HTR-8/SVneo (cell line): ENCODE data around the gene CAPN12.

Source experiments
- DNase-seq: peaks from one replicate; pipeline ENCODE4 v3.0.0; 2011; ENCODE audit warnings: low spot score, mixed read lengths; ENCODE audit not compliant: insufficient read length
- FAIRE-seq: peaks from 2 replicates; lab custom pipeline; 2011; peaks lifted over from hg19 to GRCh38; lab: Jason Lieb, UNC

CAPN12 gene

DNA sequence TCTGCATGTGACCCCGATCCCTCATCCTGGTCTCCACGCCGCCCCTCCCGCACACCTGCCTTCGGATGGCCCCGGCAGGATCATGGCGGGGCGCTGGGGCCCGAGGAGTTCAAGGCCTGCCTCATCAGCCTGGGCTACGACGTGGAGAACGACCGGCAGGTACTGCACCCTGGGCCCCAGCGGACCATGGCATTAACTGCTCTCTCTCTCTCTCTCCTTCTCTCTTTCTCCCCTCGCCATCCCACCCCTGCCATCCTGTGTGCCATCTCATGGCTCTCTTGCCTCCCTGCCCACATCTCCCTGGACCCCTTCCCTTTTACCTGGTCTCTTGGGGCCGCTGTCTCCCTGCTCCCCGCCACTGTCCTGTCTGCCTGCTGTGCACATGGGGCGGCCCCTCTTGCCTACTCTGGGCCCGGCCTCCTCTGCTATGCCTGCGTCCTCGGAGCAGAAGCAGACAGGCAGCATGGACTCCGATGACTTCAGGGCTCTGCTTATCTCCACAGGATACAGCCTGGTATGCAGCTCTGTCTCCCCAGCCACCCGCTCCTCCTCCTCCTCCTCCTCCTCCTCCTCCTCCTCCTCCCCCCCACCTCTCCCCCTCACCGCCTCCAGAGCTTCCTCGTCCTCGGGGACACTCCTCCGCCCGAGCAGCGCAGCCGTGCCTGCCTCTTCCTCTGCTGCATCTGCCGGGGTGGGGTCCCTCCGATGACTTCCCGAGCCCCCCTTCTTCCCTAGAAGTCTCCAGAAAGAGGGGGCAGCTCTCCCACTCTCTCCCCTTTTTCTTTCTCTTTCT lies 16.2 kb downstream of the CAPN12 start:
- no peak for FAIRE-seq
- DNase-seq, result no peak

- no peak for FAIRE-seq
- DNase-seq, result no peak
These were observed 16.9 kb downstream of the CAPN12 start for GRCh38 chr19:38727306-38727867.

DNA sequence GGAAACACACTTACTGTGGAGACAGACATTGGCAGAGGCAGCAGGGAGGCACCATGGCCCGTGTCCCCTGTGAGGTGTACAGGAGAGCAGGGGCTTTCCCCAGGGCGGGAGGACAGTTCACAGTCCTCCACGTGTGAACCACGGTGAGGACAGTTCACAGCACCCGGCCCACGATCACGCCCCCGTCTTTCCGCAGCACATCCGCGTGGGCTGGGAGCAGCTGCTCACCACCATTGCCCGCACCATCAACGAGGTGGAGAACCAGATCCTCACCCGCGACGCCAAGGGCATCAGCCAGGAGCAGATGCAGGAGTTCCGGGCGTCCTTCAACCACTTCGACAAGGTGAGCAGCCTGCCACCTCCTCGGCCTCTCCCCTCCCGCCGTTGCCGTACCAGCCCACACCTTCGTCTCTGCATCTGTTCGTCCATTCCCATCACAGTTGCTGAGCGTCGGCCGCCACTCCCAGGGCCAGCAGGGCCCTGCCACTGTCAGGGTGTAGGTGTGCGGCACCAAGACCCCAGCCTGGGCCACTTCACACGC lies 17.4 kb downstream of the CAPN12 start:
- FAIRE-seq, result no peak
- no peak for DNase-seq

- DNase-seq (no peak), FAIRE-seq (no peak)
These were observed 18.0 kb downstream of the CAPN12 start for GRCh38 chr19:38726284-38726673.

GRCh38 chr19:38725469-38726283 lies 18.6 kb downstream of the CAPN12 start:
- no peak for DNase-seq
- no peak for FAIRE-seq

DNA sequence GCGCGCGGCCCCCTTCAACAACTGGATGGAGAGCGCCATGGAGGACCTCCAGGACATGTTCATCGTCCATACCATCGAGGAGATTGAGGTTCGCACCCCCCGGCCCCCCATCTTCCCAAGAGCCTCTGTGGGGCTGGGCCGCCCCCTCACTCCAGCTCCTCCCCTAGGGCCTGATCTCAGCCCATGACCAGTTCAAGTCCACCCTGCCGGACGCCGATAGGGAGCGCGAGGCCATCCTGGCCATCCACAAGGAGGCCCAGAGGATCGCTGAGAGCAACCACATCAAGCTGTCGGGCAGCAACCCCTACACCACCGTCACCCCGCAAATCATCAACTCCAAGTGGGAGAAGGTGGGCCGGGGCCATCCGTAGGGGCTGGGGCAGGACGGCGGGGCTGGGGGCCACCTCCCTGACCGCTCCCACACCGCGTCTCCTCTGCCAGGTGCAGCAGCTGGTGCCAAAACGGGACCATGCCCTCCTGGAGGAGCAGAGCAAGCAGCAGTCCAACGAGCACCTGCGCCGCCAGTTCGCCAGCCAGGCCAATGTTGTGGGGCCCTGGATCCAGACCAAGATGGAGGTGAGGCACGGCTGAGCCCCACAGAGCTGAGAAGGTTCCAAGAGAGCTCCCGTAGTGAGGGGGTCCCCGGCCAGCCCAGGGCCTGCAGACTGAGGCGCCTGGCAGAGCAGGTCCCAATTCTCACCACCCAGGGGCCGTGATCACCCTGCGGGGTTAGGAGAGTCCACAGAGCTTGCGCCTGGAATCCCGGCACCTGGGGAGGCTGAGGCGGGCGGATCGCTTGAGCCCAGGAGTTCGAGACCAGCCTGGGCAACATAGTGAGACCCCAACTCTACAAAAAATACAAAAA lies 20.1 kb downstream of the CAPN12 start:
- FAIRE-seq (no peak), DNase-seq (no peak)

GRCh38 chr19:38723606-38723965 lies 20.7 kb downstream of the CAPN12 start:
- FAIRE-seq (no peak), DNase-seq (no peak)

GRCh38 chr19:38722947-38723605 lies 21.2 kb downstream of the CAPN12 start:
- no peak for FAIRE-seq
- no peak for DNase-seq

- DNase-seq, result no peak
- no peak for FAIRE-seq
These were observed 22.1 kb downstream of the CAPN12 start for GRCh38 chr19:38721979-38722773.

DNA sequence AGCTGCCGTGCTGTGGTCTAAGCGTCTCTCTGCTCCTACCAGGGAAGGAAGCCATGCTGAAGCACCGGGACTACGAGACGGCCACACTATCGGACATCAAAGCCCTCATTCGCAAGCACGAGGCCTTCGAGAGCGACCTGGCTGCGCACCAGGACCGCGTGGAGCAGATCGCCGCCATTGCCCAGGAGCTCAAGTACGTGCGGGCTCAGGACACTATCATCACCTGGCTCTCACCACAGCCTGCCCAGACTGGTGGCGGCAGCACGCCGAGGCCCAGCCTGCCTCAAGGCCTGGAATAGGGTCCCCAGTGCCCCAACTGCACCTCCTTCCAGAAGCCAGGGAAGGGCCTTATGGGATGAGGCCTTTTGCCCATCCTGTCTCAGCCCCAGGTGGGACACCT lies 22.8 kb downstream of the CAPN12 start:
- DNase-seq, result no peak
- no peak for FAIRE-seq

DNA sequence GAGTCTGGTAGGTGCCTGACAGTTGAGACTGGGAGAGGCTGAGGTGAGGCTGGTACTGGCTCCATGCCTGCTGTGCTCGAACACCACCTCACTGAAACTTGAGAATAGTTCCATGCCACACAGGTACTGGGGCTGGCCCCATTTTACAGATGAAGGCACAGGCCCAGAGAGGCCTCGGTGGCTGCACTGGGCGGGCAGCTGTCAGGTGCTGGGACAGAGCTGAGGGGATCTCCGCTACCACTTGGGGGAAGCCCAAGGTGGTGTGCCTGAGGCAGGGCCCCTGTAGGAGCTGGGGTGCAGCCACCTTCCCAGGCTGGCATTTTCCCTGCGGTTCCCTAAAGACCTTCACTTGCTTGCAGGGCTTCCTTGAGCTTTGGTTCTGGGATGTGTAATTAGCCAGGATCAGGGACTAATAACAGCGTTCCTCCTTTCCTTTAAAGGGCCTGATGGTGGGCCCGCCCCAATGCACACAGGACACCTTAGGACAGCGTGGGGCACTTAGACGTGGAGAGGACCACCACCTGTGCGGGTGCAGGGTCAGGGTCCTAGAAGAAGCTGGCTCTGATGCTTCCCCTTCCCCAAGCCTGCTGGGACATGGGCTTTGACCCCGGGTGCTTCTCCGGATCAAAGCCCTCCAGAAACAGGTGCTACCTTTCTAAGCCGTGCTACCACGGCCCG lies 23.6 kb downstream of the CAPN12 start:
- FAIRE-seq (no peak), DNase-seq (no peak)

GRCh38 chr19:38719761-38720558 lies 24.3 kb downstream of the CAPN12 start:
- no peak for FAIRE-seq
- no peak for DNase-seq

GRCh38 chr19:38718747-38719543 lies 25.3 kb downstream of the CAPN12 start:
- FAIRE-seq (no peak), DNase-seq (no peak)

DNA sequence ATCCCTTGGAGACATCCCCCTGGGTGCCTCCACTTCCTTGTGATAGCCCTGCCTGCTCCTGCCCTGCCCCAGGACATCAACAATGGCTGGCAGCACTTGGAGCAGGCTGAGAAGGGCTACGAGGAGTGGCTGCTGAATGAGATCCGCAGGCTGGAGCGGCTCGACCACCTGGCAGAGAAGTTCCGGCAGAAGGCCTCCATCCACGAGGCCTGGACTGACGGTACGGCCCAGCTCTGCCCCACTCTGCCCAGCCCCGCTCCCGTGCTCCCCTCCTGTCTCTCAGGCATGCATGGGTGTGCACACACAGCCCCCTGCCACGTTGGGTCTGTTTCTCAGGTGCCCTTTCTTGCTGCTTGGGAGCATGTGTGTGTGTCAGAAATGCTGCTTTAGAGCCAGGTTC lies 26.4 kb downstream of the CAPN12 start:
- FAIRE-seq (peak; percentile 16), DNase-seq (no peak)

GRCh38 chr19:38717051-38717450 lies 27.2 kb downstream of the CAPN12 start:
- no peak for FAIRE-seq
- DNase-seq, result no peak

GRCh38 chr19:38715555-38715954 lies 28.7 kb downstream of the CAPN12 start:
- DNase-seq, result no peak
- FAIRE-seq, result no peak

DNA sequence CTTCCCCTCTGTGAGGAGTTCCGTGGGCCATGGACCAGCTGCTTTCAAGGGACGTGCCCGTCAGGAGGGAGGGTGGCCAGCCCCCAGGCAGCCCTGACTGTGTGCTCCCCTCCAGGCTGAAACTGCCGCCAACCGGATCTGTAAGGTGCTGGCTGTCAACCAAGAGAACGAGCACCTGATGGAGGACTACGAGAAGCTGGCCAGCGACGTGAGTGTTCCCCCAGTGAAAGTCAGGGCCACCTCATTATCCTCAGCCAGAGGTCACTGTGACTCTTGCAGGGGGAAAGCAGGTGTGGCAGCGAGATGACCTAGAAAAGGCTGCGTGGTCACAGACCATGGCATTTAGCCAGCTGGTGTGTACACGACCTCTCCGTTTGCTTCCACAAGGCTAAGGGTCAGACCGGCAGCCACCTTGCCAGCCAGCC lies 29.9 kb downstream of the CAPN12 start:
- DNase-seq (no peak), FAIRE-seq (no peak)
